ENCODE measurements around the gene MALRD1.

Gene MALRD1

DNA sequence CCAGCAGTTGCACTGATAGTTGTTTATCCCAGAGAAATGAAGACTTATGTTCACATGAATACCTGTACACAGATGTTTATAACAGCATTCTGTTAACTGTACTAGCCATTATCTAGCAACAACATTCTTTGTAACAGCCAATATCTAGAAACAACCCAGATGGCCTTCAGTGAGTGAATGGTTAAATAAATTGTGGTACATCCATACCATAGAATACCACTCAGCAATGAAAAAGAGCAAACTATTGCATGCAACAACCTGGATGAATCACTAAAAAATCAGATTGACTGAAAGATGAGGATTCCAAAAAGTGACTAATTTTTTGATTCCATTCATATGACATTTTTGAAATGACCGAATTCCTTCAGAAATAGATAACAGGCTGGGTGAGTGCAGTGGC, 360.3 kb downstream of the MALRD1 start:
- DNase-seq: no peak

DNA sequence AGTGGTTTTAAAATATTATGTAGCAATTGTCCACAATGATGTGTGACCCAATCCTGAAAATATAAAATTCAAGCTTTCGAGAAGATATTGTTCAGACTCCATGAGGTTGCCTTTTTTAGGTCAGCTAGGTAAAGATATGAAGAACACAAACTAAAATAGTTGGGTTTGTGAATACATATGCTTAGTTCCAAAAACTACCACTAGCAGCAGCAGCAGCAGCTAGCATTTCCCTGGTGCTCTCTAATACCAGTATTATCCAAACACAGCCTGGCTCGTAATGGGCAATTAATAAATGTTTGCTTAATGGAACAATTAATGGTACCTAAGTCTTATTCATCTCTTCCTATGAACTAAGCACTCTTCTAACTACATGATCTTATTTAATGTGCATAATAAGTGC, 362.5 kb downstream of the MALRD1 start:
- no peak for DNase-seq

DNA sequence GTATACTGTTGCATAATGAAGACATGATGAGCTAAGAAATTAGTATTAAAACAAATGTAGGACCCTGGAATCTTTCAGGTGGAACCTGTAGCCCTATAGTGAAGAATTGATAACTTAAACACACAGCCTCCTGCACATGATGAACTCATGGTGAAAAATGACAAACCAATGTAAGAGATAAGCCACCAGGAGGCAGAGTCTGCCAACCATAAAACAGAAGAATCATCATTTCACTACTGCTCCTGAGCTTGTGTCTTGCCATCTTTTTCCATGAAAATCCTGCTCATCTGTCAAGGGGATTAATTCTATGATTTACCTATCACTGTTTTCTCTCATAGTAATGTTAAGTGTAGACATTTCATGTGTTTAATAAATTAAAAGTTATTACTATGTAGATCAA, 363.9 kb downstream of the MALRD1 start:
- no peak for DNase-seq

DNA sequence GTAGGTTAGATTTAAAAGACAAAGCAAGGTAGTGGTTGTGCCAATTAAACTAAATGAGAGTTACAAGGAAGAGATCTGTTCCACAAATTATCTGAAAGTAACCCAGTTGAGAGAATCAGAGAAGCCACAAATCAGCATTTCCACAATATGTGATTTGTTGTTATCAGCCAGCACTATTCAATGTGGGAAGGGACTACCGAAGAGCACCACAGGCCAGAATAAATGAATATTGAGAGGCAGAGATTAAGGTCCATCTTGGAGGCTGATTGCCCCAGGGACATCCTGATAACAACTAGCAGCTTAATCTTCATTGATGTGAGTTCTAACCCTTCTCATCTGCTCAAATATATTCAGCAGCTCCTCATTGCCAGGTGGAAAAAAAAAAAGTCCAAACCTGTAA, 367.6 kb downstream of the MALRD1 start:
- DNase-seq: no peak

DNA sequence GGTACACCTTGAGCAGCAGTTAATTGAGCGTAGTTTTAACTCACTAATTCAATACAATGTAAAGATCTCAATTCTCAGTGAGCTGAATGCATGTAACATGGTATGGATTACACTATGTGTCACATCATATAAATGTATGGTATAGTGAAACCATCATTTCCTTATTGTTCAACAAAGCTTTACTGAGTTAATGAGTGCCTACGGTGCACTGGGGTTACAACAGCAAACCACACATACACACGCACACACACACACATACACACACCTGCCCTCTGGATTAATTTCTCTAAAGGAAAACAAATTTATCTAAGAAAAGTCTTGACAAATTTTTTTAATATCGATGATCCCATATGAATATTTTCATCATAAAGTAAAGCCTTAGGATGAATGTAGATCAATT, 369.1 kb downstream of the MALRD1 start:
- no peak for DNase-seq

DNA sequence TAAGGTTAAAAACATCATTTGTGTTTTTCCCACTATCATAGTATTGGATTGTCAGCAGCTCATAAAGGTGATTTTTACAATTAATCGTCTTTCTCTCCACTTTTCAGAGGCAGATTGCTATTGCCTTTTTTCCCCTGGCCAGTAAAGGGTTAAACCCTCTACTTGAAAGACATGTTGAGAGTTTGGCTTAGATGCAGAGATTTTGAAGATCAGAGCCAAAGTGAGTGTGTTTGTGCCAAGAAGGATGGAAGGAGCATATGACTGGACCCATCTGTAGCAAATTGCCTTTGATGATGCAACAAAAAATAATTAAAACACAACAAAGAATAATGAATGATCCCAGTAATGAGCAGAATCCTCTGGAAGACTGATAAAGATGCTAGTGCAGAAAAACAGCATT, 373.1 kb downstream of the MALRD1 start:
- DNase-seq: no peak

DNA sequence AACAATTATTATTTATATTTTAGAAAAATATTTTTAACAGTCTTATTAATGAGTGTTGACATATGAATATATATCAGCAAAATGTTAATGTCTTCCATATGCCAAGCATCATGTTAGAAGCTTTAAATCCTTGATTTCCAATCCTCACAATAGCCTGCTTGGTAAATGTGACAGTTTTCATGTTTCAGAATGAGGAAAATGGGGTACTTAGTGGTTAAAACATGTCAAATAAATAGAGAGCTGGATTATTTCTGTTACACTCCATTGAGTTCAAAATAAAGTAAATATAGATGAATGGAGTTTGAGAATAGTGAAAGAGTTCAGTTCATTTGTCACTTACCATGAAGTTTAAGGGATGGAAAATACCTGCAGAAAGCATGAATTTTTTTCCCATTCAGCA, 377.4 kb downstream of the MALRD1 start:
- DNase-seq: no peak

DNA sequence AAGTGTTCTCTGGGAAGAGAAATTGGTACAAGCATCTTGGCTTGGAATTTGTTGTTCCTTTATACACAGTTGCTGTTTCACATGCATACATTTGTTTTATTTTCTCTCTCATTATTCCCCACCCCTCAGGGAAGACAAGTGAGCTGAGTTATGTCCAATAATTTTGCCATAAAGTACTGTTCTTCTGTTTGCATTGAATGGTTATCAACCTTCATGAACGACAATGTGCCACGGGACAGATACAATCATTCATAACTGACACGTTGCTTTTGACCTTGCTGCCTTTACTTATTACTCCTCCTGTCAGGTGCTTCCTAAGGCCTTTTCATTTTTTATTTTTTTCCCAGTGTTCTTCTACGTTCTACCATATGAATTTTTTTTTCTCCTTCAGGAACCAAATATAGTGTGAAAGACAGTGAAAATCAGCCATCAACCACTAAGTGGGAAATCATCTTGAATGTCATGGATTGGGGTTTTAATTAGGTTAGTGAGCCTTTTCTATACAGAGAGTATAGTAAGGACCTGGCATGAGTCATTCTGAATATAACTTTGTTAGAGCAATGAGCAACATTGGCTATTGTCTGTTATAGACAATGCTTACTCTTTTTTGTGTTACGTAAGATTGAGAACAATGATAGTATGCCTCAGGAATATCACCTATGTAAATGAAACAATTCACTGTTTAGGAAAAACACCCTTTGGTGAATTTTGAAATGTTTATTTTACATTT, 383.2 kb downstream of the MALRD1 start:
- DNase-seq: no peak

DNA sequence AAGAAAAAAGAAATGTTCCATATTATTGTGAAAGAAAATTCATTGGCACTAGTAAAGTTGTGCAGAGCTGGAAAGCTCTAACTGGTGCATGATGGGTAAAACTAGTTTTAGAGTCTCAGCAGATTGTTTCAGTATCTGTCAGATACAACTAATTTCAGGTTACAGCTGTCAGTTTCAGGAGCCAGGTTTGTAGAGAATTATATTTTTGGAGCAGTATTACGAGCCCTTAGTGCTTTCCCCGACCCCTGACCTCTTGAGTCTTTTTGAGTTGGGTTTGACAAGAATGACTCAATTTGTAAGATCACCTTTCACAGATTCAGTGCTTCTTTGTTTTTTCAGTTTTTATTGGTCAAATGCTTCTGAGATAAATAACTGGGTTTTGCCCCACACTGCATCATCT, 401.3 kb downstream of the MALRD1 start:
- no peak for DNase-seq

DNA sequence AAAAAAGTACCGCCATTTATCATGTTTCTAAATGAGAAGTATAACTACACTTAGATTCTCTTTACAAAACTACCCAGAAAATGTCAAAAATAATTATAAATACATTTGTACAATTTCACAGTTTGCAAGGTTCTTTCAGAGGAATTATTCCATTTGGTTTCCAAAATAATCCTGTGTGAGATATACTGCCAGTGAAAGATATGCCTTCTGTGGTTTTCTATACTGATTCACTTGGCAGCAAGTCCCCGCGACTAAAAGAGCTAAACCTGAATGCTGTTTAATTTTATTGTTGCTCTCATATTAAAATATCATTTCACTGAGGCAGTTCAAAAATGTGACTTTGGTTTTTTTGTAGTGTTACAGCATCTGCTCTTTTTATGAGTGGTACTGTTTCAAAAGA, 402.8 kb downstream of the MALRD1 start:
- no peak for DNase-seq

DNA sequence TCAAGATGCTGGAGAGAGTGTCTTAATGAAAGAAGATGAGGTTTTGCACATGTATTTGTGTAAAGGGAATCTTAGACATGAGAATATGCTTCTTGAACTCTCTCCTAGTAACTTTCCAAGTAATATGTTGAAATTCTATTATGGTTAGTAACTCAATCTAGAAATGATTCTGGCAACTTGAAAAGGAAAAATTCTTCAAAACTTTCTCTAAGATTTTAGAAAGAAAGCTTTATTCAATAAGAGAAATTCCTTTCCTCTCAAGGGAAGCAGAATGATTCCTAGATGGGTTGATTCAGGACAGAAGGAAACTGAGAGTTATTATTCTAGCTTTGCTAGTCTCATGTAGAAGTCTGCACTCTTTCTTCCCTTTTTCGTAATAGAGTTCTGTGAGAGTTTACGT, 403.3 kb downstream of the MALRD1 start:
- no peak for DNase-seq

DNA sequence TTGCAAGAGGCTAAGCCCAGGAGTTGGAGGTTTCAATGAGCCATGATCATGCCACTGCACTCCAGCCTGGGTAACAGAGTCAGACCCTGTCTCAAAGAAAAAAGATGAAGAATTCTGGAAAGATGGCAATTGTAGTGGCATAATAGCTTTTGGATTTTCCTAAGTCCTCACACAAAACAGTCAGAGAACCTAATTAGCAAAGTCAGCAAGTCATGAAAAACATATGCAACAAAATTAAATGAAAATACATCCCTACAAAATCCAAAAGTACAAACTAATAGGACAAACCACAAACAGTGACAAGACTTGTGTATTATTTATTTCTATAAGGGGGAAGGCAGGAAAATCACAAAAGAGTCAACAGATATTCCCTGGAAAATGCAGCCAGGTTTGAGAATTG, 405.4 kb downstream of the MALRD1 start:
- DNase-seq: no peak

DNA sequence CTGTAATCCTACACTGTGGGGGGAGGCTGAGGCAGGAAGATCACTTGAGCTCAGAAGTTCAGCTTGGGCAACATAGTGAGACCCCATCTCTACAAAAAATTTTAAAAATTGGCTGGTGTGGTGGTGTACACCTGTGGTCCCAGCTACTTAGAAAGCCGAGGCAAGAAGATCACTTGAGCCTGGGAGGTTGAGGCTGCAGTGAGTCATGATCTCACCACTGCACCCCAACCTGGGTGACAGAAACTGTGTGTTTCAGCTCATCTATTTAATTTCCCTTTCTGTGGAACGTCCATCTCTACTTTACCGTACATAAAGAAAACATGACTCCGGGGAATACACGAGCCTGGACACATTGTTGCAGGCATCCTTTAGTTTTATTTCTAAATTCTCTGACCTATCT, 413.0 kb downstream of the MALRD1 start:
- DNase-seq: no peak

DNA sequence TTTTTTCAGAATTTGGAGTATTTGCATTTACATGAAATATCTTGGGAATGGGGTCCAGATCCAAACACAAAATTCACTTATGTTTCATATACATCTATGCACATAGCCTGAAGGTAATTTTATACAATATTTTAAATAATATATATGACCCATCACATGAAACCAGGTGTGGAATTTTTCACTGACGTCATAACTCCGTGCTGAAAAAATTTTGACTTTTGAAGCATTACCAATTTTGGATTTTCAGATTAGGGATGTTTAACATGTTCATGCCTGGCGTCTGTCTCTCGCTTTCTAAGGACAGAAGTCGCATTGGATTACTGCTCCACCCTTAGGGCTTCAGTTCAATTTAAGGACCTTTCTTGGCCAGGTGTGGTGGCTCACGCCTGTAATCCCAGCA, 418.1 kb downstream of the MALRD1 start:
- no peak for DNase-seq

DNA sequence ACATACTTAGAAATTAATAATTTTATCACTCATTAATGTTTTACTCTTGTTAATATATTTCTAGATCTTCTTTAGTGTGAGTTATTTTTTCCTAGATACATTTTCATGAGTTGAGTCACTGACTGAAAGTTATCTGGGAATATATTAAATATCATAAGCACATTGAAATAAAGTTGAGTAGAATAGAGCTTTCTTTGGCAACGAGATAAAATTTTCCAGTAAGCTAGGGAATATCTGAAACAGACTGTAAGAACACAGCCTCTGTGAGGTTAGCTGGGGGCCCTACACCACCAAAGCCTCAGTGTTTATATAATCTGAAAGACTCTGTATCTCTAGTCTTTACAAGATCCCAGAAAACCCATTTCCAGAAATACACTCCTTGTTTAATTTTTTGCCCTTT, 419.8 kb downstream of the MALRD1 start:
- DNase-seq: no peak

DNA sequence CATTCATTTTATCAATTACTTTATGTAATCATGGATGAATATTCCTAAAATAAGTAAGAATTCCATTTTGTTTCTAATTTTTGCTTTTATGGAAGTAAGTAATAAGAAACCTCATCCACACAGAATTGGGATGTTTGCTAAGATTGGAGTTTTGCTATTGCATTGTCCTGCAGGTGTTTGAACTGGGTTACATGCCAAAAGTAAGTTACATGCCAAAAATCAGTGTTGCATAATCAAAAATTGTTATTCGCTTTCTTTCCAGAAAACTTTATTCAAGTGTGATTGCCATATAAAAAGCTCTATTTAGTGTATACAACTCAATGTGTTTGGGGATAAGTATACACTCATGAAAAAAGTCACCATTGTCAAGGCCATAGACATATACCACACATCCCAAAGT, 420.9 kb downstream of the MALRD1 start:
- DNase-seq: no peak

DNA sequence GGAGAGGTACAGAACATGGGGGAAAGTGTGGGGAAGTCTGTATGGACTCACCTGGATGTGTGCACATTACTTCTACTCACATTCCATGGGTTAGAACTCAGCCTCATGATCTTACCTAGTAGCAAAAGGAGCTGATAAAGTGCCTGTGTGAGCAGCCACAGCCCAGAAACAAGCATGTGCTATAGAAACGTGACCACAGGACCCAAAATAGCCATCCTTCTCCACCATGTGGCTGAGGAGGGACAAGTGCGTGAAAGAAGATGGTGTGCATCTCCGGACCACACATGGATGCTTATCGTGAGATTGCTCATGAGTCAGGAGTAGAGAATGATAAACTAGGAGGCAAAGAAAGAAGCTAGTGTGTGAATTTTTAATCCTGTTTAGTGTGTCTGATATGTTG, 431.3 kb downstream of the MALRD1 start:
- DNase-seq: no peak

DNA sequence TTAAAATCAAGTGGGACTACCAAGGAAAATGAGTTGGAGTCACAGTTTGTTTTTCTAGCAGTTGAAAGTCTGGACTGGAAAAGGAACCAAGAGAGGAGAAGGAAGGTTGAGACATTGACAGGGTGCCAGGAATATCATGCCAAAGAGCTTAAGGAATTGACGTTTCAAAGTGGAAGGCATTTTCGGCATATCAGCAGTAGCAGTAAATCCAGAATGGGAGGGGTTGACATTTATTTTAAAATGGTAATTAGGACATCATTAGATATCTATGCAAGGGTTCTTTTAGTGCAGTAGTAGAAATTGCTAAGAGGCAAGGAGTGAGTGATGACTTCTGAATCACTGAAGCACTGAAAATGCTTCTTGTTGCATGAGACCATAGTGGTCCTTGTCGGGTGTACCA, 431.8 kb downstream of the MALRD1 start:
- no peak for DNase-seq

DNA sequence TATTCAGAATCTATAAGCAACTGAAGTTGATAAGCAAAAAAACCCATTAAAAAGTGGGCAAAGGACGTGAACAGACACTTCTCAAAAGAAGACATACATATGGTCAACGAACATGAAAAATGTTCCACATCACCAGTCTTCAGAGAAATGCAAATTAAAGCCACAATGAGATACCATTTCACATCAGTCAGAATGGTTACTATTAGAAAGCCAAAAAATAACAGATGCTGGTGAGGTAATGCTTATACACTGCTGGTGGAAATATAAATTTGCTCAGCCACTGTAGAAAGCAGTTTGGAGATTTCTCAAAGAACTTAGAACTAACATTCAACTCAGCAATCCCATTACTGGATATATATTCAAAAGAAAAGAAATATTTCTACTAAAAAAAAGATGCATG, 434.8 kb downstream of the MALRD1 start:
- DNase-seq: no peak

DNA sequence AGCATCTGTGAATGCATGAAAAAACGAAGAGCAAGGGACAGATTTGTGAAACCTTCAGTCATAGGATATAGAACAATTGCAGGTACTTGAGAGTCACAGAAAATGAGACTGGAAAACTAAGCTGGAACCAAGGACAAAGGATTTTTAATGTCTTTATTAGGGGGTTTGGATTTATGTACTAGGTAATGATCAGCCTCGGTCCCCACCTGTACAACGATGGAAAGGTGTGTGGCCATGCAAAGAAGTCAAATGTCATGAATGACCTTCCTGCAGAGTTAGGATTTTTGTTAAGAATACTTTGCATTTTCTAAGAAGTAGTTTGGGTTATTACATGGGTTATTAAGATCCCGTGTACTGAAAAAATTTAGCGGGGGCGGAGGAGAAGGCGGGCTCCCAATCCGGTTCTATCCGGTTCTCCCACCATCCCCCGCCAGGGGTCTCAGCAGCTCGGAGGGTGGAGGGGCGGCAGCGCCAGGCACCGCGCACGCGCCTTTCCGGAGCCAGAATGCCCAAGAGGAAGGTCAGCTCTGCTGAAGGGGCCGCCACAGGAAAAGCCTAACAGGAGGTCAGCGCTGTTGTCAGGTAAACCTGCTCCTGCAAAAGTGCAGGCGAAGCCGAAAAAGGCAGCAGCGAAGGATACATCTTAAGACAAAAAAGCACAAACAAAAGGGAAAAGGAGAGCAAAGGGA, 440.1 kb downstream of the MALRD1 start:
- DNase-seq: no peak

DNA sequence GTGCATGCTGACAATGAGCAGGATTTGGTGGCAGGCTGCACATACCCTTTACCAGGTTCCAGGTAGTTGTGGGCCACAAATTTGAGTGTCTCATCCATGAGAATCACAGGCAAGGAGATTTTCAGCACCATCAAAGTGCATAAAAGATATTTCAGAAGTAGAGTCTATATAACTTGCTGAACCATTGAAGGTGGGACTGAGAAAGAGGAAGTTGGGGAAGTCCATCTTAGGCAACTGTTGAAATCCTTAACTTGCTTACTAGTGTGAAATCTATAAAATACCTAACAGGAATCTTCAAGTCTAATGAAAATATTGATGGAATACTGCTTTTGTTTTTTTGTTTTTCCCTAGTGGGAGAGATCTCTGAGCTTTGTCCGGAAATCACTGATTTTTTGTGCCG, 442.6 kb downstream of the MALRD1 start:
- no peak for DNase-seq

DNA sequence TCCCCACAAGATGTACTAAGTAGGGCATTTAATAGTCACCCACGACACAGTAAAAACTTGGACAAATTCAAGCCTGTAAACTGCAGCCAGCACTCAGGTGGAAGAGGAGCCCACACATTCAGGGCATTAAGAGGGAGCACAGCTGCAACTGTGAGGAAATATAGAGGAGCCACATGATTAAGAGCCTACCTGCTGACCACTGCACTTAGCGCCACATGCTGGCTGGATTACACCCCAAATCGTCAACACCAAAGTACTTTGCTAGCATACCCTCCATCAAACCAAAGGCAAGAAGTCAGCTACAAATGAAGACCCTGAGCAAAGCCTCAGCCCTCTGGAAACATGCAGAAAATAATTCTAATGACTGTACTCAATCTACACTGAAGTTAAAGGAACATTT, 445.3 kb downstream of the MALRD1 start:
- no peak for DNase-seq

DNA sequence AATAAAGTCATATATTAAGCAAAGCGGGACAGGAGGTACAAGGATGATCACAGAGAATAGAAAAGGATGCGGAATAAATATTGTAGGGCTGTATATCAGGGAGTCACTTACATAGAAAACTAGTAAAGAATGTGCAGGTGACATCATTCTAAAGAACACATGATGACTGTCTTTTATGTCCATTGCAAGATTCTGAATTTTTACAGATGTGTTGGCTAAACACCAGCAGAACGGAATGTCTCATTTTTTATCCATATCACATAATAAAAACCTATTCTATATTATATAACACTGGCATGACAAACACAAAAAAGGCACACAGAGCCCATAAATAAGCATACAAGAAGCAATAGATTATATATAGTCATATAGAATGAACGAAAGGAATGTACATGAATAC, 448.4 kb downstream of the MALRD1 start:
- no peak for DNase-seq

DNA sequence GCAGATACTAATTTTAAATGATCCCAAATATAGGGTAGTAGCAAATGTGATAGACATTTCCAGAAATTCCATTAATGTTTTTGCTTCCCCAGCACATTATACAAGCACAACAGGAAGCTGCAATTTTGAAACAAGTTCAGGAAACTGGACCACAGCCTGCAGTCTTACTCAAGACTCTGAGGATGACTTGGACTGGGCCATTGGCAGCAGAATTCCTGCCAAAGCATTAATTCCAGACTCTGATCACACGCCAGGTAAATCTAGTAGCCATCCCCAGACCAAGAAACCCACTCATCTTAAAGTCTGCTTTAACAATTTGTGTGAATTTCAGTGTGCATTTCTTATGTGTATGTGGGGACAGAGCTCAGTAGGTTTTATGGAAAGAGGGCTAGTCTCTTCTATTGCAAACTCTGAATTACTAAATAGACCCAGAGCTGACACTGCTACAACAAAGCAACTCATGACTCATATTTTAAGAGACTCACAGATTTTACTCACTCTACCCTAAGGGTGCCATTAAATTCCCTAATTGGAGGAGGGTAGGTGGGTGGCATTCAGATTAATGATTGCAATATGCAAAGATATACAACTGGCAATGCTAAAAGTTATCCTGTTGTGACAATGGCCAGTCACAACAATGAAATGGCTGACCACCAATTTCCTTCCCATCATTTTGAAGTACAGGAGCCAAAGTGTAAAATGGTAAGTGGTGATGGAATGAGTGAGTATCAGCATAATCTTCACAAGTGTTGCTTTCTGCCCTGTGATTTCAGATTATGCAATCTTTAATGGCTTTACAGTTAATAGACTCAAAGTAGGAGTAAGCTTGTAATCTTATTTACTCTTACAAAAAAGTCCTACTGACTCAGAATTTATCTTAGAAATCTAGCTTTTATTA, 450.0 kb downstream of the MALRD1 start:
- DNase-seq: no peak
